ENCODE measurements around the gene SMPX. TPM values are rescaled to one million over a fixed set of nuclear protein-coding genes. Genes with fewer than 3 reads are reported as not detected.

SMPX gene
- total RNA-seq, 6 experiments from 2014 or later: not detected

- no peaks in the 10 kb centered on the region for H3K9me3 Mint-ChIP-seq
- H3K4me3 Mint-ChIP-seq: no peak overlapping the region
- H3K27me3 Mint-ChIP-seq (ENCODE audit: insufficient read depth): peaks cover 4% of the 10 kb centered on the region; the same call in 1 of the 2 replicates
- TF ChIP-seq CTCF (IDR thresholded peaks at IDR 0.05): no peak
- H3K4me1 Mint-ChIP-seq (ENCODE audit: low read depth): peaks cover 8% of the 10 kb centered on the region; the same call in 1 of the 2 replicates
- H3K27ac Mint-ChIP-seq: no peak overlapping the region
- DNase-seq: no peak
- no peaks in the 10 kb centered on the region for H3K36me3 Mint-ChIP-seq (ENCODE audit: low read depth)
Observed at GRCh38 chrX:21799767-21800166, 41.9 kb upstream of the SMPX start.

- H3K9me3 Mint-ChIP-seq: no peaks in the 10 kb centered on the region
- H3K27ac Mint-ChIP-seq: no peak overlapping the region
- H3K36me3 Mint-ChIP-seq (ENCODE audit: low read depth): no peaks in the 10 kb centered on the region
- H3K27me3 Mint-ChIP-seq (ENCODE audit: insufficient read depth): peaks cover 4% of the 10 kb centered on the region
- DNase-seq: no peak
- H3K4me3 Mint-ChIP-seq: no peak overlapping the region
- TF ChIP-seq CTCF (IDR thresholded peaks at IDR 0.05): no peak
- H3K4me1 Mint-ChIP-seq (ENCODE audit: low read depth): peaks cover 8% of the 10 kb centered on the region; the same call in 1 of the 2 replicates
Observed at GRCh38 chrX:21798677-21799219, 40.8 kb upstream of the SMPX start.

GRCh38 chrX:21781976-21782375 lies 24.1 kb upstream of the SMPX start:
- Mint-ChIP-seq H3K36me3 (ENCODE audit: low read depth) (no peaks in the 10 kb centered on the region), H3K27ac (no peak overlapping the region), H3K27me3 (ENCODE audit: insufficient read depth) (peaks cover 1% of the 10 kb centered on the region), H3K4me3 (no peak overlapping the region), H3K9me3 (no peaks in the 10 kb centered on the region), H3K4me1 (ENCODE audit: low read depth) (no peaks in the 10 kb centered on the region)
- no peak for TF ChIP-seq CTCF (IDR thresholded peaks at IDR 0.05)
- no peak for DNase-seq

- Mint-ChIP-seq H3K4me3 (no peak overlapping the region), H3K4me1 (ENCODE audit: low read depth) (no peaks in the 10 kb centered on the region), H3K27me3 (ENCODE audit: insufficient read depth) (no peaks in the 10 kb centered on the region; the same call in none of the 2 replicates), H3K27ac (no peak overlapping the region), H3K36me3 (ENCODE audit: low read depth) (no peaks in the 10 kb centered on the region), H3K9me3 (no peaks in the 10 kb centered on the region)
- no peak for TF ChIP-seq CTCF (IDR thresholded peaks at IDR 0.05)
- DNase-seq: no peak
Observed at GRCh38 chrX:21781525-21781924, 23.6 kb upstream of the SMPX start.

GRCh38 chrX:21779095-21779494 lies 21.2 kb upstream of the SMPX start:
- no peak for TF ChIP-seq CTCF (IDR thresholded peaks at IDR 0.05)
- Mint-ChIP-seq H3K27me3 (ENCODE audit: insufficient read depth) (no peaks in the 10 kb centered on the region; the same call in none of the 2 replicates), H3K4me3 (no peak overlapping the region), H3K27ac (no peak overlapping the region), H3K36me3 (ENCODE audit: low read depth) (no peaks in the 10 kb centered on the region), H3K9me3 (no peaks in the 10 kb centered on the region), H3K4me1 (ENCODE audit: low read depth) (no peaks in the 10 kb centered on the region)
- no peak for DNase-seq

Measured in HFFc6 (cell line).